Keratinocyte (primary cell): ENCODE data around the gene GYPA.

Experiments used
- CTCF ChIP-seq, 3 experiments: IDR thresholded peaks in 1 of 3; conservative IDR thresholded peaks in 1 of 3; optimal IDR thresholded peaks in 1 of 3; 2 replicates in 2 of 3; 3 replicates in 1 of 3; pipeline versions ENCODE3 to v1.5.1; 2011; ENCODE audit warnings: low read length in 3 of 3, mild to moderate bottlenecking in 3 of 3, moderate library complexity in 2 of 3, control low read depth in 1 of 3, inconsistent platforms in 1 of 3; ENCODE audit not compliant: insufficient read depth in 2 of 3; ENCODE audit errors: extremely low read depth in 1 of 3
- EZH2 ChIP-seq: IDR thresholded peaks from one replicate; pipeline ENCODE4 v1.6.1; 2012; ENCODE audit warnings: inconsistent platforms, mild to moderate bottlenecking, low read length, moderate library complexity

DNA sequence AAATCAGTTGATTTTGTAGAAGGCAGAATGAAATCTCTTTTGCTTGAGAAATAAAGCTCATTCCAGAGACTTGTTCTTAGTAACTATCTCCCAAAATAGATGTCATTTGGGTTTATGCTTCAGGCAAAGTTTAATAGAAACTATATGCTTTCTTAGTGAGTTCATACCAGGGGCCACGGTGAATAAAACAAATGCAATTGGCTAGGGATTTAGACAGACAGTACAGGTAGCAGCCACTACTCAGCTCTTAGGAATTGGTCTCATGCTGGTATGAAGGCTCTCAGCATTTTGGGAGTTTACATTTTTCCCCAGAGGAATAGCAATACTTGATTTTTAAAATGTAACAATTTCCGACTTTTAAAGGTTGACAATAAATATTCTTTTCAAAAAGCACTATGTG, 27.0 kb downstream of the GYPA start:
- TF ChIP-seq CTCF (optimal IDR thresholded peaks at IDR 0.05 in 1 of 3, IDR thresholded peaks at IDR 0.05 in 1 of 3, conservative IDR thresholded peaks at IDR 0.05 in 1 of 3; ENCODE audit: extremely low read depth in 1 of 3, insufficient read depth in 2 of 3, low read length in 3 of 3): no peak
- no peak for TF ChIP-seq EZH2
